Measurements from ENCODE around the gene GDPD5.
A peak's percentile ranks its signal among the peaks of the same experiment; 100 is the strongest.

GDPD5 gene

DNA sequence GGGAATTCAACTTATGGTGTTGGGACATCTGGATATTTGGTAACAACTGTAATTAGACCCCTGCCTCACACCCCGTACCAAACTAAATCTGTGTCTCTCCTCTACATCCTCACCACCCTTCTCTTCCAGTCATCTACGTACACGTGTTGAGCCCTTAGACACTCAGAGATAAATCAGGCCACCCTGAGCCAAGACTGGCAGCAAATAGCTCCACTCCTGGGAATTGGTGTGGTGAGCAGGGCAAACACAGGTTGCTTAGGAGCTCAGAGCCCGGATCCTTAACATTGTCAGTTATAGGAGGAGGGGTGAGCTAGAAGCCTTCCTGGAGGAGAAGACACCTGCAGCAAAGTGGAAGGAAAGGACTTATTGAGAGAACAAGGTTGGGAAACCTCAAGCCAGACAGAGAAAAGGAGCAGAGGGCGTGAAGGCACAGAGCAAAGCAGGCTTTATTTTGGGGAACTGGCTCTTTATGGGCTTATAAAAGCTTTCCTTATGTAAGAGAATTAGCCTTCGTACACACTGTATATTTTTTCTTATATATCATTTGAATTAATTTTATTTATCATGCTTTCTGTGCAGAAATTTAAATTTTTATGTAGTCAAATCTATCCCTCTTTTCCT lies 55.8 kb downstream of the GDPD5 start:
- no peak for DNase-seq

GRCh38 chr11:75468534-75469340 lies 57.0 kb downstream of the GDPD5 start:
- no peak for DNase-seq

DNA sequence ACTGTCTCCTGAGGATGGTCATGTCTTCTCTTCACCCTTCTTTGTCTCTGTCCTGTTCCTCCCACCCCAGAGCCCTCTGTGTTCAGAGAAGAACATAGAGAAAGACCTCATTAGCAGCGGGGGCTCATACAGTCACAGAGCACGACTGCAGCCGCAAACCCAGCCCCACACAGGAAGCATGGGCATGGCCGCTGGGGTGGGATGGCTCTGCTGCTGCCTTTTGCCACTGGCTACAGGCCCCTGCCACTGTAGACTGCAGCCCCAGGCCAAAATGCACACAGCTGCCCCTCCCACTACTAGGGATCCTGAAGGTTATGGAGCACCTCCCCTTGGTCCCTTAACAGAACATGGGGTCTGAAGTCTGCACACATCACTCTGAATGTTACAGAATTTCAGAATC lies 57.9 kb downstream of the GDPD5 start:
- no peak for DNase-seq

DNA sequence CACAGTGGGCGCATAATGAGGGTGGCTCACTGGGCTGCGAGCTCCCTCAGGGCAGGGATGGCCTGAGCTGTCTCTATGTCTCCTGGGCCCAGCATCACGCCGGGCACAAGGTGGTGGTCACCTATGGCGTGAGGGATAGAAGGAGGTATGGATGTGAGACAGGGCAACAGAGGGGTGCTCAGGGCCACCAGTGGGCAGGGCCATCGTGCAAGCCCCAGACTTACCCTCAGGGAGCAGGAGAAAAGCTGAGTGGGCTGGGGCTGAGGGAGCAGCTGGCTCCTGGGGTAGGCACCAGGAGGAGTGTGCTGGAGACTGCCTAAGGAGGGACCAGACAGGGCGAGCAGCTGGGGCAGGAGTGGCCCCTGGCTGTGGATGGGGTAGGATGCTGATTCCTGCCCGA lies 58.4 kb downstream of the GDPD5 start:
- DNase-seq = no peak

DNA sequence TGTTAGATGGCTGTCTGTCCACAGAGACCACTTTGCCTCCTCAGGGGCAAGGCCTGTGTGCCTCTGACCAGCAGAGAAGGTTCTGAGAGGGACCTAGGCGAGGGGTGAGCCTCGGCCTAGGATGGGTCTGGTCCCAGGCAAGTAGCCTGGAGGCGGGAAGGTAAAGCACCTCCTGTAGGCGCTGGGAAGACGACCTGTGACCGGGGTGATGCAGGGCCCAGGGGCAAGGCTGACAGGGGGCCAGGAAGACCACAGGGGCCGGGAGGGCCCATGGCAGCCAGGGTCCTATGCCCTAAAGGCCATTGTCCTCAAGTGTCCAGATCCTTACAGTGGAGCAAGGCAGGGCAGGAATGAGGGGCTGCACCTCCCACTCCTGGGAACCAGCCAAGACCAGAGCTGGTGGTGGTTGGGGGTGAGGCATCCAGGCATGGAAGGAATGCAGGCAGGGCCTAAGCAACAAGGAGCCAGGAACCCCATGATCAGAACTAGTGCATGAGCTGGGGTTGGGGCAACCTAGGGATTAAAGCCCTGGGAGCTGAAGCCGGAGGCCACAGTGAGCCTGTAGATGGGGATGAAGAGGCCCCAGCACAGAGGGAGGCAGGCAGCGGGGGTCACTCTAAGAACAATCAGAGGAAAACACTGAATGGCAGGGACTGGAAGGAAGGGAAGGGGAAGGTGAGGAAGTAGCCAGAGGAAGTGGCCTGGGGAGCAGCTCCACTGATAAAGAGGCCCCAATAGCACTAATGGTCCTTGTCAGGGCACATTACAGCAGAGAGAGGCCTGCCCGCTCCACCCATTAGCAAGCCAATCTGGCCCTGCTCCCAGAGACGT lies 59.8 kb downstream of the GDPD5 start:
- no peak for DNase-seq

GRCh38 chr11:75463106-75463774 lies 62.5 kb downstream of the GDPD5 start:
- no peak for DNase-seq

- DNase-seq = no peak
Observed at GRCh38 chr11:75462117-75462653, 63.6 kb downstream of the GDPD5 start.

DNA sequence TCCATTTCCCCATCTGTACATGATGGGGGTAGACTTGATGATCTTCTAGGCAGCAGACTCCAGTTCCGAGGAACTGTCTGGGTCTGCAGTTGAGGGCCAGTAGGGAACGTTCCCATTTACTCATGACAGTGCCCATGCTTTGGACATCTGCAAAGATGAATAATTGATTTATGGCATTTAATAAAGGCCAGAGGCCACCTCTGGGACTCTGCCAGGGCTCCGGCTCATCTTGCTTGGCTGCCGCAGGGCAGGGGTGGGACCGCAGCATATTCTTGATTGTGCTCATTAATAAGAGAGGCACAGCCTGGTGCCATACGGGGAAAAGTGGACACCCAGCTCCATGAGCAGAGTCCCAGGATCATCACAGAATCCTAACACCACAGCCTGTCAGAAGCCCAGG lies 64.6 kb downstream of the GDPD5 start:
- DNase-seq = no peak

DNA sequence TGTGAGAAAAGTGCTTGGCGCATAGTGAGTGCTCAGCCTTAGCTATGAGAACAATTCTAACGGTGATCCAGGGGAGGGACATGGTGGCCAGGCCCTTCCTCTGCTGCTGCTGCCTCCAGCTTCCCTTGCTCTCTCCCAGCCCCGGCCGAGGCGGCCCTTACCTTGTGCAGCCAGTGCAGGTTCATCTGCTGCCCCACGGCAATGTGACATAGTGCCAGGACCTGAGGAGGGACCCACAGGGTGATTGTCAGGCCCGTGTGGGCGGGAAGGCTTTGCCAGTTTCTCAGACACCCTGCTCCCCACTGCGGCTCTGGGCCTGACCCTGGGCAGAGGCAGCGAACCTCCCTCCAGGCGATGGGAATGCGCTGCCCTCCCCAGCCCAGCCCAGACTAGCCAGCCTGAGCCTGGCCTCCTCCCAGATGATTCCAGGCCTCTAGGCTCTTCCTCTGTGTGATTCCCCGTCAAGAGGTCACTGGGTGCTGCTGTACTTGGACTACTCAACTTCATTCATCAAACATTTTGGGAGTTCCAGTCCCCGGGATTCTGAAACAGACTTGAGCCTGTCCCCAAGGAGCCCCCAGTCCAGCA lies 69.1 kb downstream of the GDPD5 start:
- no peak for DNase-seq

DNA sequence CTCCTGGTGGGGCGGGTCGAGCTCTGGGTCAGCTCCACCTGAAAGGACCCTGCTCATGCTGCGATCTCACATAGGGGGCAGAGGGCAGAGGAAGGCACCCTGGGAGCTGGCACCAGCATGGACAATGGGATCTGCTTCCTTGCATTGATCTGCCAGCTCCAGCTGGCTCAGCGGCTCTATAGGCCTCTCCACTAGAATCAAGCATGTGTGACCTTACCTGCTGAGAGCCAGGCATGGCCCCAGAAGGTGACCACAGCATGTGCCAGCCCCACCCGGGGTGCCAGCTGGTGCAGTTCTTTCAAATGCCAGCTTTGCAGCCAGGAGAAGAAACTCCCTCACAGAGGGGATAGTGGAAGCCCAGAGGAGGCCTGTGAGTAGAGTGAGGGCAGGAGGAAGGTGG lies 70.8 kb downstream of the GDPD5 start:
- no peak for DNase-seq

DNA sequence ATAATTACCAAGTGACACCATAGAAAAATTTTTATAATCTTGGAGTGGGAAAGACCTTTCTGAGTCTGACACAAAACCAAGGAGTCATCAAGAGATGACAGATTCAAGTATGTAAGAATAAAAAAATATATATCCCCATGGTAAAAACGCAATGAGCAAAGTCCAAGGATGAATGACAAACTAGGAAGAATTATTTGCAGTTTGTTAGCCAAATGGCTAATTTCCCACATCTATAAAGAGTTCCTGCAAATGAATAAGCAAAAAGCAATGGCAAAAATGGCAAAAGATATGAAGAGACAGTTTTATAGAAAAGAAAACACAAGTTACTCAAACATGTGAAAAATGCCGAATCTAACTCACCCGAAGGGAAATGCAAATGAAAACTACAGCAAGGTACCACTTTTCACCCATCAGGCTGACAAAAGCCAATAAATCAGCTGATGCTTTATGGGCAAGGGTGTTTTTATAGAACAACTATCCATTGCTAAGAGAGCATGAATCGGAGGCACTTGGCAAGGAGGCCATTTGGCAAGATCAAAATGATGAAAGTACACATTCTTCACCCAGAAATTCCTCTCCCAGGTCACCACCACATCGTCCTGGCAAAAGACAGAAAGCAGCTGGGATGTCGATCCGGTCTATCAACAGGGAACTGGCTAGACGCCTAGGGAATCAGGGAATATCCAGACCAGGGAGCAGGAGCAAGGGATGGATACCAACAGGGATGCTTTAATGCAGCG lies 71.7 kb downstream of the GDPD5 start:
- DNase-seq = no peak

DNA sequence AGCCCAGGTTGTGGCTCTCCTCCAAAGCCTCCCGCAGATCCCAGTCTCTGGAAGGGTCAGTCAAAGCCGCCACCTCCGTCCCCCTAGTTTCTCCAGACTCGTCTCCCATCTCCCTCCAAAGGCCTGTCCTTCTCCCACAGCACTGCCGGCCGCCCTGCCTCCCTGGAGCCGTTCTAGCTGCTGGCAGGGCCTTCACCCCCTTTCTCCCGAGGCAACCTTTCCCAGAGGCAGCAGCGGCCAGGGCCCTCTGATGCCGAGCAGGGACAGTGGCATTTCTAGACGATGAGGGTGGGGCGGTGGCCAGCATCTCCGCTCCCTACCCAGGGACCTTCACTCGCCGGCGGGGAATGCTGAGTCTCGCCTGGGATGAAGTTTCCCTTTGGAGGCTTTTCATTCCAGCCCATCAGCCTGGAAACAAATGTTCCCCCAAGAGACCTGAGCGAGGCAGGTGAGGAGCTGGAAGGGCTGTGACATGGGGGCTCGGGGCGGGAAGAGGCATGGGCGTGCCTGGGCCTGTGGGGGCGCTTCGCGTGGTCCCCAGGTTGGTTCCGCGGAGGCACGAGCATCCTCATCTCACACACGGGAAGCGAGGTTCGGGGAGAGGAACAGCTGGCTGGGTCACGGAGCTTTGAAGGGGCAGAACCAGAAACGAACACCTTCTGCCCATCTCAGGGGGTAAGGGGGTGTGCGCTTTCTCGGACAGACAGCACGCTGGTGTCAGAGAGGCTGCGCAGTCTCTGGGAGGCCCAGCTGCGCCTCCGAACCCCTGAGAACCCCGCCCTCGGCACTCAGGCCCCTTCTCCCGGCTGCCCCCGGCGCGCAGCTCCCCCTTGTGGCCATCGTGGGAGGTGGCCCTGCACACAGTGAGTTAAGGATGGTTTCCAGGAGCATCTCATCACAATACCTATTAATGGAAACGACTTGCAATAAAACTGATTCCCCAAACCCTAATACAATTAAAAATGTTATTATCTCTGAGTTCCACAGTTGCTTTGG lies 74.6 kb downstream of the GDPD5 start:
- peak; percentile 51 for DNase-seq

- DNase-seq = no peak
Observed at GRCh38 chr11:75450236-75450635, 75.5 kb downstream of the GDPD5 start.

- DNase-seq = no peak
Observed at GRCh38 chr11:75449776-75450175, 76.0 kb downstream of the GDPD5 start.

- no peak for DNase-seq
Observed at GRCh38 chr11:75449271-75449670, 76.5 kb downstream of the GDPD5 start.

GRCh38 chr11:75447415-75447814 lies 78.3 kb downstream of the GDPD5 start:
- DNase-seq = no peak

GRCh38 chr11:75445315-75445953 lies 80.3 kb downstream of the GDPD5 start:
- DNase-seq = peak; percentile 83

GRCh38 chr11:75443043-75443442 lies 82.7 kb downstream of the GDPD5 start:
- DNase-seq = no peak

GRCh38 chr11:75442161-75442885 lies 83.4 kb downstream of the GDPD5 start:
- no peak for DNase-seq

Measured in CD4-positive, alpha-beta T cell treated with Interleukin-17A for 4 hours (primary cell).